Mucosa of gallbladder (tissue), 1 donor: ENCODE measurements around the gene LDB3. TPM values are rescaled to one million over a fixed set of nuclear protein-coding genes. Genes with fewer than 3 reads are reported as not detected.

Experiments
- DNase-seq: peaks from one replicate; pipeline ENCODE4 v3.0.0-alpha.2; 2020; ENCODE audit warnings: low spot score
- total RNA-seq: library from RNA; stranded (reverse); gene quantifications from one replicate; pipeline ENCODE4 v1.2.1, GENCODE V29; 2021
- donor health status: DM: no; HTN: no; CAD: no.

Gene LDB3
- total RNA-seq, 1 donor from 2014 or later, result 4.9 TPM

DNA sequence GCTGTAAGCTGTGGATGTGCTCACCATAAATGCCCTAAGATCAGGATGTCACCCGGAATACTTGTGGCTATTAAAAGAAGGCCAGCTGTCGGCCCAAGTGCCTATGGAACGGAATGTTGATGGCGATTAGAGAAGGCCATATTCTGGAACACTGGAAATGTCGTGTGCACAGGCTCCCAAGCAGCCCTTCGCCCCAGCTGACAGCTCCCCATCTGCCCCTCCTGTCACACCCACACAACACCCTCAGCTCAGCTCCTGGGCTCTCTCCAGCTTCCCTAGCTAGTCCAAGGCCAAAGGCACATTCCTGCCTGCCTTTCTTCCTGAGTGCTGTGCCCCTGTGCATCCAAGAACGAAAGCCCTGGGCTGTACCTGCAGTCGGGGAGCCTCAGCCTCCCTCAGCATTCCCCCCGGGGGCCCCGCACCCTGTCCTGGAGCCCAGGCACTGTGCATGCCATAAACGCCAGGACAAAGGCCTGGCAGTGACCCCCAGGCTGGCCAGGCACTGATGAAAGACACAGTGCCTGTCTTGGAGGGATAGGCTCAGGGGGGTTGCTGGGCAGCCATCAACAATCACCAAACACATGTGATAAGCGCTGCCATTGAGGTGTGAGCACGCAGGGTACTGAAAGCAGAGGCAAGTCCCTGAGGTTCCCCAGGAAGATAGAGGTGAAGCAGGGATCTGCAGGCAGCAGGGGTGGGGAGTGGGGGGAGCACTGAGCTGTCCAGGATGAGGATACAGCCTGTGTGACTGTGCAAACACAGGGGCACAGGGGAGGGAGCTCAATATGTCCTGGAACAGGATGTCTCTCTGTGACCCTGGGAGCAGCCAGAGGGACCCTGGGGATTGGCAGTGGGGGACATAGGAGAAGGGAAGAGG is 3.7 kb upstream of the LDB3 start:
- DNase-seq, result no peak

DNA sequence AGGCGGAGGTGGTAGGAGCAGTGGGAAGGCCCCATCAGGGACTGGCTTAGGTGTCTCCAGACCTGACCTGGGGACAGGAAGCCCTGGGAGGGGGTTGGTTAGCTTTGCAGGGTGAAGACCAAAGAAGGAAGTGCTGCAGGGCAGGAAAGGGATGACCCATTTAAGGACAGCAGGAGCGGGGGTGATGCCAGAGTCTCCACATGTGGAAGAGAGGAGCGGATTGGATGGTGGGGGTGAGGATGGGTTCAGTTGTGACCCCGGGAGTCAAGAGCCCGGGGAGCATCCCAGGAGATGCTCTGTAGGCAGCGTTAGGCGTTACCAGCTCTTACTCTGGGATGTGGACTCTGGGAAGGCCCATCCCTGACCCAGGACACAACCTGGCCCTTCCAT is 3.1 kb upstream of the LDB3 start:
- no peak for DNase-seq

- no peak for DNase-seq
These were observed 2.4 kb upstream of the LDB3 start for GRCh38 chr10:86665868-86666267.

- DNase-seq, result no peak
These were observed 1.8 kb upstream of the LDB3 start for GRCh38 chr10:86666538-86666937.

DNA sequence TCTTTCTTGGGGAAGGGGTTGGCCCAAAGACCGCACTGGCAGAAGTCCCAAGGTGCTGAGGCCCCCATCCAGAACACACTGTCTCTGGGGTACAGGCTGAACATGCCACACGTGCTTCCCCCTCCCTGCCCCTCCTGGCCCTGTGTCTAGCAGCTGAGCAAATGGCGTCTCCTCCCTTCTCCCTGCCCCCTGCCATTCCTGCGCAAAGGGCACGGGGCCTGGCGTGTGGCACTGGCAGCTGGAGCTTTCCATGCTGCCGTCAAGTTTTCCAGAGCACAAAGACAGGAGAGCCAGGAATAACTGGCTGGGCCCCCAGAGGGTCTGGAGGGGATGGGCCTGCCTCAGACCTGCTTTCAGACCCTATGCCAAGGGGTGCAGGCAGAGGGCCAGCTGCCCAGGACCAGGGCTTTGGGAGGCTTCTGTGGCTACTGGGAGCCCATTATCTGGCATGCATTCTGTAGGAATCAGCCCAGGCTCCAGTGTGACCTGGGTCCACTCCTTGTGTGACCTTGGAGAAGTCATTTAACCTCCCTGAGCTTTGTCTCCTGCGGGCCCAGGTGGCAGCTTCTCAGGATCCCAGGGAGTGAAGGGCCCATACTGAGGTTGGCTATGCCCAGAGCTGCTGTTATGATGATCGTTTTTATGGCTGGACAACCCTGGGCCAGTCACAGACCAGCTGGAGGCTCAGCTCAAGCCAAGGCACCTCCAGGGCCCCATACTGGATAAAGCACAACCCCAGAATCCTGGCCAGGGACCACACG is 710 bp upstream of the LDB3 start:
- DNase-seq, result no peak

DNA sequence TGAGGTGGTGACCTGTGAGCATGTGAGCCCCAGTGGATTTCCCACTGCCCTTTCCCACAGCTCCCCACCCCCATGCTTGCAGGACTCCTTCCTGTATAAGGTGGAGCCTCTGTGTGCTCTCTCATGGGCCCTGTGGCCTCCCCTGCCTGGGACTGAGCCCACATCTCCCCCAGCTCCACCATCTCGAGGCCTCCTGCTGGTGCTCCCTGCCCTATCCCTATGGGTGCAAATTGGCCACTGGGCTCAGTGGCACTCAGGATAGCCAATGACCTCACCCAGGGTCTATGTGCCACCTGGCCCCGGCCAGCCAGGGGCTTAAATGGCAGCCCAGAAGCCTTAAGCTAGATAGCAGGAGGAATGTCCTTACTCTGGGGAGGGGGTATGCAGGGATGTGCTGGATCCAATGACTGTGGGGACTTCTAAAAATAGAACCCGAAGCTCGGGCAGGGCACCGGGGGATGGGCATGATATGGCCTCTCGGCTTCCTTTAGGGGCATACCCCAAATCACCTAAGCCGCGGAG is 2.0 kb downstream of the LDB3 start:
- DNase-seq, result no peak

- DNase-seq, result no peak
These were observed 2.6 kb downstream of the LDB3 start for GRCh38 chr10:86670876-86671275.

- DNase-seq, result no peak
These were observed 3.1 kb downstream of the LDB3 start for GRCh38 chr10:86671419-86671818.

DNA sequence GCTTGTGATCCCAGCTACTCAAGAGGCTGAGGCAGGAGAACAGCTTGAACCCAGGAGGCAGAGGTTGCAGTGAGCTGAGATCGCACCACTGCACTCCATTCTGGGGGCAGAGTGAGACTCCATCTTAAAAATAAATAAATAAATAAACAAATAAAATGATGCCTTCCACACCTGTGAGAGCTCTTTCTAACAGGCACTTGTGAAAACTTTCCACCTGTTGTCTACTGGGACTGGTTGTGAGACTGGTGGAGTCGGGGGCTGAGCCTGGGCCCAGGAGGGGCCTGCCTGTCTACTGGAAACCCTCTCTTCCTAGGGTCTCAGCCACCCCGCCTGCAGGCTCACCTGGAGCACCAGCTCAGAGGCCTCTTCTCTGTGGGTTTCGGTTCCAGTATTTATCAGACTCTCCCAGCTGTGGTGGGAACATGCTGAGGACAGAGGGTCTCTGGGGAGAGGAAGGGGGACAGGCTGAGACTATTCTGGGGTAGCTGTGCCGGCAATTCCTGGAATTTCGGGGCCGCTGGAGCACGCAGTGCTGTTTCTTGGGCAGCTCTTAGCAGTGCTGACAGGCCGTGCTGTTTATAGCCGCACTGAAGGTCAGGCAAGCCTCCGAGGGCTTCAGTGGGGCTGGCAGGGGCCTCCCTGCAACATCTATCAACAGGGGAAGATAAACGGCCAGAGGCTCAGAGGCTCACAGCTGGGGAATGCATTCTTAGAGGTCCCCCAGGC is 3.8 kb downstream of the LDB3 start:
- no peak for DNase-seq

GRCh38 chr10:86673216-86673826 is 5.0 kb downstream of the LDB3 start:
- DNase-seq, result no peak

DNA sequence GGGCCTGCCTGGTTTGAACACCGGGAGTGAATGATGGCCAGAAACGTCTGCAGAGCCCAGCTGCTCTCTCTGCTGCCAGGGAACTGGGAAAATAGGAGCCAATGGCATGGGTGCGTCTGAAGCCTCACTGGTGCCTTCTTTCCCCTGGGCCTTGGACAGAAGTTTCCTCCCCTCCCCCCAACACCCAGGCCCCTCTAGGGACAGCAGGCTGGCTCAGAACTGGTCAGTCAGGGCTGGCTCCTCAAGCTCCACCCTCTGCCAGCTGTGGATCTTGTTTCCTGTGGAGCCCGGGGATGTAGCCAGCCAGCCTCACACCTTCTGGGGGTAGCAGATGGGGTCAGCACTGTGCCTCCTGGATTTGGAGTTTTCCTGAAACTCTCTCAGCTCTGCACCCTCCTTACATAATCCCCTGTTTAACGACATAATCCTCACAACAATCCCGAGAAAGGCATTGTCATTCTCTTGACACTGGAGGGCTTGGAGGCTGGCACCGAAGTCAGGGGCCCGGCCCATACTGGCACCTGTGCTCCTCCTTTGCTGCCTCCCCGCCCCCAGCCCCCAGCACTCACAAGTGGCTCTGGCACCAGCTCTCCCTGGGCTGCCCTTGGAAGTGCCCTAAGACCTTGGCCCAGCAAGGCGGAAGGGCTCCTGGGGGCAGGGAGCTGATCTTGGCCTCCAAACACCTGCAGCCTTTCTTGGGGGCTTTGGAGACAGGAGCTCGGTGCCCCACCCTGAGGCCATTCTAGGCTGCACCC is 5.7 kb downstream of the LDB3 start:
- DNase-seq, result no peak

GRCh38 chr10:86674912-86675311 is 6.6 kb downstream of the LDB3 start:
- no peak for DNase-seq

GRCh38 chr10:86677374-86677773 is 9.1 kb downstream of the LDB3 start:
- DNase-seq, result no peak

DNA sequence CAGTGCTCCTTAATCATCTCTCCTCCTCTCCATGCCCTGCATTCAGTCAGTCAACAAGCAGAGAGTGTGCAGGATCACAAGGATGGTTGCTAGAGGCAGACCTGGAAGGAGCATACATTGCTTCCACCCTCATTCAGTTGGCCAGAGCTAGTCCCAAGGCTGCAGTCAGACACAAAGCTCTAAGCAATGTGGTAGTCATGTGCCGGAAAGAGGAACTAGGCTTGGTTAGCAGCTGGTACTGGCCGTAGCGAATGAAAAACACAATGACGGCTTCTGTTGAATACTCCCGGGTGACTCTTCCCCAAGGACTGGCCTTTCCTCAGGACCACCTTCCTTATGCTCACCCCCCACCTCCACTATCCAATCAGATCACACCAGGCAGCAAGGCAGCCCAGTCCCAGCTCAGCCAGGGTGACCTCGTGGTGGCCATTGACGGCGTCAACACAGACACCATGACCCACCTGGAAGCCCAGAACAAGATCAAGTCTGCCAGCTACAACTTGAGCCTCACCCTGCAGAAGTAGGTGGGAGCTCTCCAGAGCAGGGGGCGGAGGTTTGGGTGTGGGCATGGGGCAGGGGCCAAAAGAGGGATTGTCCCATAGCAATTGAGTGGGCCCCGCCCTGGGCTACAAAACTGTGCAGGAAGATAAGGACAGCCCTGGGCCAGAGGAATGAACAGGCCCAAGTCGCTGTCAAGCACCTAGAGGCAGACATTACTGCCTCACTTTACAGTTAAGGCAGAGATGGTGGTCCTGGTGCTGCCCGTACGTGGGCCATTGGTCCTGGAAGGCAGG is 10.9 kb downstream of the LDB3 start:
- no peak for DNase-seq

DNA sequence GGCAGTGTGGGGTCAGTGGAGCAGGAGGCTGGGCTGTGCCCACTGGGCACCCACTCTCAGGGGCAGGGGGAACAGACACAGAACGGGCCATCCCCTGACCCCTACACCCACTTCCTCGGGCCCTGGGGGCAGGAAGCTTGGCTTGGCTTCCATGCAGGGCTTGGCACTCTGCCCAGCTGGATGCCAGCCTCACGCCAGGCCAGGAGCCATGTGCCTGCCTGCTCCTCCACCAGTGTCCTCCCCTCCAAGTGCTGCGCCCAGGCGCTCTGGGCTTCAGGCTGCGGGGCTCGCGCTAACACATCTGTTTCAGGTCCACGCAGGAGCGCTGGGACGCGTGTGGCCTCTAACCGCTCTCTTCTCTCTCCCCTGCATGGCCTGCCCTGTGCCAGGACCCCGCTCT is 12.7 kb downstream of the LDB3 start:
- DNase-seq, result no peak

DNA sequence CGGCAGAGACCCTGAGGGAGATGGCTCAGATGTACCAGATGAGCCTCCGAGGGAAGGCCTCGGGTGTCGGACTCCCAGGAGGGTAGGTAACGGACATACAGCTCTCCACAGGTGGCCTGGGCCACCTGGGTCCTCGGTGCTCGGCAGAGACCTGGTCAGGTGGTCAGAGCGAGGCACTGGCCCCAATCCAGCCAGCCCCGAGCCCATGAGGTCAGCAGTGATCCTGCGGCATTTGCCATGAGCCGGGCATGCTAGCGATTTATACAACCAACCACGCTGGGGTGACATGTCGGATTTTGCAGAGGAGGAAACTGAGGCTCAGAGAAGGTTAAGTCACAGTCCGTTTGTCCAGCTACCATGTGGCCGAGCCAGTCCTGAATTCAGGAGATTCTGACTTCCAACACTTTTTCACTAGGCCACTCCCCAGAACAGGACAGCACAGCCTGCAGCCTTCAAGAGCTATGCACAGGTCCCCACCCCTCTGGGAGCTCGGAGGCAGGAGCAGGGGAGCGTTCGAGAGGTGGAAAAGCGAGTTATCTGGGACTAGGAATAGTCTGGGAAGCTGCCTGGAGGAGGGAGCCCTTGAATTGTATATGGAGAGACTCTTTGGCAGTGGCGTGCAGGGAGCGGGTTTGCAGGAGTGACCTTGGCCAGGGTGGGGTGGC is 13.5 kb downstream of the LDB3 start:
- no peak for DNase-seq

DNA sequence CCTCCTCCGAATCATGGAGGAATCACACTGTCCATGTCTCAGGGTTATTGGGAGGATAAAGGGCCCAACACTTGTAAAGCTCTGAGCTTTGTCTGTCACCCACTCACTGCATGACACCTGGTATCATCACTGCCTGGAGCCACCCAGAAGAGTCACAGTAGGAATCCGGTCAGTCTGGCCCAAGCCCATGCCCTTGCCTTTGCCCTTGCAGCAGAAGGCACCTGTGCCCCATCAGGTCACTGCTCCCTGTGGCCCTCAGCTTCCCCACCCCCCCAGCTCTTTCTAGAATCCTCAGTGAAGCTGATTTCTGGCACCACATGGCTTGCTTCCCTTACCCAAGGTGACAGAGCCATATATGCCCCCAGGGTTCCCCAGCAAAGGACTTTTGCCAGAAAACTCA is 14.4 kb downstream of the LDB3 start:
- DNase-seq, result no peak

- no peak for DNase-seq
These were observed 16.2 kb downstream of the LDB3 start for GRCh38 chr10:86684331-86685097.

GRCh38 chr10:86685416-86685815 is 17.1 kb downstream of the LDB3 start:
- DNase-seq, result no peak
